K562 (cell line): ENCODE measurements around the gene CHPF. TPM values are rescaled to one million over a fixed set of nuclear protein-coding genes. Genes with fewer than 3 reads are reported as not detected.

Source experiments
- CREBBP ChIP-seq: IDR thresholded peaks from one replicate; pipeline ENCODE4 v1.6.1; 2012; ENCODE audit warnings: low read depth, mild to moderate bottlenecking, control low read depth, inconsistent platforms, low read length
- DDX20 ChIP-seq: fragments of 450-650 bp; IDR thresholded peaks from 2 replicates; pipeline ENCODE4 v1.6.1; 2016; ENCODE audit warnings: missing genetic modification characterization, low read depth, mild to moderate bottlenecking, missing compliant biosample characterization, moderate library complexity
- ETV1 ChIP-seq: fragments of 450-650 bp; conservative IDR thresholded peaks from 2 replicates; pipeline ENCODE4 v1.6.1; 2016; ENCODE audit warnings: missing genetic modification characterization, control low read depth, low read depth, missing compliant biosample characterization
- FOXA3 ChIP-seq, 2 experiments: fragments of 450-650 bp in 1 of 2; sonication (generic) in 1 of 2; formaldehyde crosslinking; IDR thresholded peaks in 1 of 2; conservative IDR thresholded peaks in 1 of 2; 2 replicates each; pipeline versions ENCODE4 v1.4.0 to v1.8.0; 2020 to 2022; ENCODE audit warnings: mild to moderate bottlenecking in 2 of 2, missing genetic modification reagents in 1 of 2
- HCFC1 ChIP-seq: IDR thresholded peaks from 2 replicates; pipeline ENCODE4 v1.6.1; 2012; ENCODE audit warnings: low read depth, low read length, improper control_type of control experiment
- HDAC1 ChIP-seq, 2 experiments: fragments of 450-650 bp; IDR thresholded peaks; 2 replicates each; pipeline ENCODE4 v1.6.1; 2016 to 2017; ENCODE audit warnings: inconsistent platforms in 1 of 2, mild to moderate bottlenecking in 1 of 2, moderate library complexity in 1 of 2
- NBN ChIP-seq: fragments of 450-650 bp; IDR thresholded peaks from 2 replicates; pipeline ENCODE4 v1.6.1; 2016; ENCODE audit warnings: low read depth, mild to moderate bottlenecking
- NFXL1 ChIP-seq: fragments of 450-650 bp; formaldehyde crosslinking; IDR thresholded peaks from 2 replicates; pipeline ENCODE4 v1.4.0; 2021; ENCODE audit warnings: mild to moderate bottlenecking
- NFYB ChIP-seq: IDR thresholded peaks from 2 replicates; pipeline ENCODE4 v1.6.1; 2011; ENCODE audit warnings: mild to moderate bottlenecking, moderate library complexity; ENCODE audit not compliant: insufficient read length; ENCODE audit errors: extremely low read depth
- POLR2B ChIP-seq: fragments of 450-650 bp; IDR thresholded peaks from 2 replicates; pipeline ENCODE4 v1.6.1; 2018; ENCODE audit warnings: low read depth; ENCODE audit not compliant: partially characterized antibody
- RFX7 ChIP-seq: fragments of 250-450 bp; sonication (Bioruptor Pico); IDR thresholded peaks from 2 replicates; pipeline ENCODE4 v1.5.1; 2021; ENCODE audit warnings: mild to moderate bottlenecking
- SMARCC2 ChIP-seq: fragments of 450-650 bp; IDR thresholded peaks from 2 replicates; pipeline ENCODE4 v1.6.1; 2017; ENCODE audit warnings: antibody characterized with exemption, moderate library complexity, mild to moderate bottlenecking, low read depth
- SREBF2 ChIP-seq: sonication (generic); formaldehyde crosslinking; IDR thresholded peaks from 2 replicates; pipeline ENCODE4 v1.4.0; 2020; ENCODE audit warnings: mild to moderate bottlenecking, missing genetic modification reagents
- TCF7L2 ChIP-seq: fragments of 150-350 bp; IDR thresholded peaks from 2 replicates; pipeline ENCODE4 v1.6.1; 2016; ENCODE audit warnings: low read depth, mild to moderate bottlenecking, low read length, moderate library complexity
- TEAD4 ChIP-seq, 2 experiments: sonication (generic) in 1 of 2; formaldehyde crosslinking in 1 of 2; IDR thresholded peaks; 2 replicates each; pipeline versions ENCODE4 v1.6.1 to v1.8.0; 2012 to 2022; ENCODE audit warnings: borderline replicate concordance in 1 of 2, inconsistent platforms in 1 of 2, low read length in 1 of 2, mild to moderate bottlenecking in 1 of 2, missing genetic modification reagents in 1 of 2
- ZEB2 ChIP-seq: fragments of 450-650 bp; IDR thresholded peaks from 2 replicates; pipeline ENCODE4 v1.6.1; 2016
- ZFP36 ChIP-seq: fragments of 150-350 bp; IDR thresholded peaks from 2 replicates; pipeline ENCODE4 v1.6.1; 2018; ENCODE audit warnings: low read length, low read depth; ENCODE audit not compliant: partially characterized antibody
- ZNF217 ChIP-seq: sonication (generic); formaldehyde crosslinking; IDR thresholded peaks from 2 replicates; pipeline ENCODE4 v1.8.0; 2022; ENCODE audit warnings: mild to moderate bottlenecking, missing genetic modification reagents
- ZNF253 ChIP-seq: fragments of 250-450 bp; sonication (Bioruptor Pico); conservative IDR thresholded peaks from 2 replicates; pipeline ENCODE4 v1.6.1; 2021; ENCODE audit warnings: mild to moderate bottlenecking
- ZNF354B ChIP-seq: fragments of 250-450 bp; sonication (Bioruptor Pico); IDR thresholded peaks from 2 replicates; pipeline ENCODE4 v1.4.0; 2020
- ZNF696 ChIP-seq: fragments of 250-450 bp; sonication (Bioruptor Pico); conservative IDR thresholded peaks from 2 replicates; pipeline ENCODE4 v1.4.0; 2020; ENCODE audit warnings: mild to moderate bottlenecking, moderate library complexity
- ZNF764 ChIP-seq: fragments of 250-450 bp; sonication (Bioruptor Pico); IDR thresholded peaks from 2 replicates; pipeline ENCODE4 v1.4.0; 2020; ENCODE audit warnings: low read depth, mild to moderate bottlenecking, moderate library complexity
- polyA plus RNA-seq, 8 experiments: library from polyadenylated mRNA; depleted of rRNA in 4 of 8; stranded (reverse) in 5 of 8; unstranded in 3 of 8; fragments of >200 nt; fragmentation: Nextera tagmentation in 2 of 8; fragmentation: Illumina TruSeq in 1 of 8; extraction: Ambion mirVana in 2 of 8; extraction: Trizol in 1 of 8; gene quantifications; 2 replicates each; pipeline versions ENCODE4 v1.2.1 to v1.2.3, GENCODE V29; 2011 to 2014; ENCODE audit warnings: inconsistent platforms in 1 of 8, missing spikeins in 1 of 8
- total RNA-seq, 7 experiments: library from RNA; depleted of rRNA in 6 of 7; stranded (reverse); fragments of >200 nt in 6 of 7; fragmentation: Illumina TruSeq in 2 of 7; extraction: Trizol in 2 of 7; gene quantifications; 2 replicates each; pipeline versions ENCODE4 v1.2.1 to v1.2.3, GENCODE V29; 2011 to 2021; ENCODE audit warnings: low replicate concordance in 1 of 7
- TF ChIP-seq, protein P1 (sequence below): fragments of 450-650 bp; formaldehyde crosslinking; IDR thresholded peaks from 2 replicates; pipeline ENCODE4 v1.4.0; 2020; ENCODE audit warnings: mild to moderate bottlenecking, moderate library complexity
- TF ChIP-seq, protein P2 (sequence below): fragments of 450-650 bp; formaldehyde crosslinking; IDR thresholded peaks from 2 replicates; pipeline ENCODE4 v1.4.0; 2022; ENCODE audit warnings: mild to moderate bottlenecking, moderate library complexity
- TF ChIP-seq, protein P3 (sequence below): fragments of 250-450 bp; sonication (Bioruptor Pico); IDR thresholded peaks from 2 replicates; pipeline ENCODE4 v1.8.0; 2021; ENCODE audit warnings: moderate library complexity, mild to moderate bottlenecking, inconsistent platforms
- TF ChIP-seq, protein P4 (sequence below): sonication (generic); formaldehyde crosslinking; IDR thresholded peaks from 2 replicates; pipeline ENCODE4 v1.8.1; 2023; ENCODE audit warnings: mild to moderate bottlenecking, missing genetic modification reagents, moderate library complexity

Gene CHPF
- total and polyA plus RNA-seq, 9 of the 15 experiments (the other 6 are each of a cell fraction or from before 2014, with no cell fraction given) = 0.15 to 57.2 (median 7.9) TPM

DNA sequence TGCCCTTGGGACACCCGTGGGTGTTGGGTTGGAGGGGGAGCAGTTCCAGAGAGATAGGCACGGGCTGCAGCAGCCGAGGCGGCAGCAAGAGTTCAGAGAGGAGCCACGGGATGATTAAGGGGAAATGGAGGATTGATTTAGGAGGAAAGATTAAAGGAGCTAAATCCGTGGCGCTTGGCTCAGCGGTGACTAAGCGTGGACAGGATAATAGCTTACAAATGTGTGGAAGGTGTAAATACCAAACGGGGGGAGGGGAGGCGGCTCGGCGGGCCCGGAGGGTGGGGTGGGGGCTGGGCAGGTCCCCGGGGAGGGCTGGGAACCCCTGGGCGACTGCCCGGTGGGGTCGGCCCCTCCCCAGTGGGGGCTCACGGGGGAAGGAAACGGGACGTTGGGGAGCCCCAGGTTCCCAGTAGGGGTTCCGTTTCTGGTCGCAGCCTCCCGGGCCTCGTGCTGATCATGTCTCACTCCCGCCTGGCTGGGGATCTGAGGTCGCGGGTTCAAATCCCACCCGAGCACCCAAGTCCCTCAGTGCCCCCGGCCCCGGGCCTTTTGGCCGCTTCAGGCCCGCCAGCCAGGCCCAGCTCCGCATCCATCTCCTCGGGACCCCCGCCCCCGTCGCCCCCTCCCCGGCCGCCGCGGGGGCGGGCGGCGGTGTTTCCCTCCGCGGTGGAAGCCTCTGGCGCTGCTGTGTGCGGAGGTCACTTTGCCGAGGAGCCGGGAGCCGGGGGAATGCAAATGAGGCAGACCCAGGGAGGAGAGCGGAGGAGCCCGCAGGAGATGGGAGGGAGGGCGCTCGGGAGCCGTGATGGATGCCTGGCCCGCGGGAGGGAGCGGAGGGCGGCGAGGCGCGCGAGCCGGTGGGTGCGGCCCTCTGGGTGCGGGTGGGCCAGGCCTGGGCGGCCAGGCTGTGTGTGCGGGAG is 21.2 kb downstream of the CHPF start (continued):
- TF ChIP-seq, protein P1, sequence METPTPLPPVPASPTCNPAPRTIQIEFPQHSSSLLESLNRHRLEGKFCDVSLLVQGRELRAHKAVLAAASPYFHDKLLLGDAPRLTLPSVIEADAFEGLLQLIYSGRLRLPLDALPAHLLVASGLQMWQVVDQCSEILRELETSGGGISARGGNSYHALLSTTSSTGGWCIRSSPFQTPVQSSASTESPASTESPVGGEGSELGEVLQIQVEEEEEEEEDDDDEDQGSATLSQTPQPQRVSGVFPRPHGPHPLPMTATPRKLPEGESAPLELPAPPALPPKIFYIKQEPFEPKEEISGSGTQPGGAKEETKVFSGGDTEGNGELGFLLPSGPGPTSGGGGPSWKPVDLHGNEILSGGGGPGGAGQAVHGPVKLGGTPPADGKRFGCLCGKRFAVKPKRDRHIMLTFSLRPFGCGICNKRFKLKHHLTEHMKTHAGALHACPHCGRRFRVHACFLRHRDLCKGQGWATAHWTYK (CRISPR knock-in tag) = peak; percentile 70
- TF ChIP-seq ZNF253 (CRISPR knock-in tag) (no peak), HCFC1 (no peak), NFXL1 (CRISPR knock-in tag) (no peak), POLR2B (no peak), FOXA3 (CRISPR knock-in tag; conservative IDR thresholded peaks at IDR 0.05 in 1 of 2, IDR thresholded peaks at IDR 0.05 in 1 of 2) (no peak), TEAD4 (IDR thresholded peaks at IDR 0.05; ENCODE audit: low read length) (peak; percentile 15; the same call in 1 of the 2 replicates), TEAD4 (CRISPR knock-in tag; IDR thresholded peaks at IDR 0.05; ENCODE audit: borderline replicate concordance) (no peak), NBN (0 out of 2 replicates have a peak, but pooled peaks have one; percentile 16), ZFP36 (no peak), TCF7L2 (no peak), ZNF764 (CRISPR knock-in tag) (no peak), ZEB2 (no peak), RFX7 (CRISPR knock-in tag) (no peak), ETV1 (no peak), SREBF2 (no peak), ZNF696 (CRISPR knock-in tag) (no peak), HDAC1 (IDR thresholded peaks at IDR 0.05) (peak in 1 of 2 experiments; percentile 75; a peak in 2 of 4 replicates), SMARCC2 (no peak), ZNF354B (CRISPR knock-in tag) (no peak), CREBBP (no peak), NFYB (no peak), DDX20 (tag) (no peak), ZNF217 (no peak)
- TF ChIP-seq, protein P2, sequence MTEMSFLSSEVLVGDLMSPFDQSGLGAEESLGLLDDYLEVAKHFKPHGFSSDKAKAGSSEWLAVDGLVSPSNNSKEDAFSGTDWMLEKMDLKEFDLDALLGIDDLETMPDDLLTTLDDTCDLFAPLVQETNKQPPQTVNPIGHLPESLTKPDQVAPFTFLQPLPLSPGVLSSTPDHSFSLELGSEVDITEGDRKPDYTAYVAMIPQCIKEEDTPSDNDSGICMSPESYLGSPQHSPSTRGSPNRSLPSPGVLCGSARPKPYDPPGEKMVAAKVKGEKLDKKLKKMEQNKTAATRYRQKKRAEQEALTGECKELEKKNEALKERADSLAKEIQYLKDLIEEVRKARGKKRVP (CRISPR knock-in tag) = no peak
- TF ChIP-seq, protein P3, sequence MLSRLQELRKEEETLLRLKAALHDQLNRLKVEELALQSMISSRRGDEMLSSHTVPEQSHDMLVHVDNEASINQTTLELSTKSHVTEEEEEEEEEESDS (CRISPR knock-in tag) = no peak
- TF ChIP-seq, protein P4, sequence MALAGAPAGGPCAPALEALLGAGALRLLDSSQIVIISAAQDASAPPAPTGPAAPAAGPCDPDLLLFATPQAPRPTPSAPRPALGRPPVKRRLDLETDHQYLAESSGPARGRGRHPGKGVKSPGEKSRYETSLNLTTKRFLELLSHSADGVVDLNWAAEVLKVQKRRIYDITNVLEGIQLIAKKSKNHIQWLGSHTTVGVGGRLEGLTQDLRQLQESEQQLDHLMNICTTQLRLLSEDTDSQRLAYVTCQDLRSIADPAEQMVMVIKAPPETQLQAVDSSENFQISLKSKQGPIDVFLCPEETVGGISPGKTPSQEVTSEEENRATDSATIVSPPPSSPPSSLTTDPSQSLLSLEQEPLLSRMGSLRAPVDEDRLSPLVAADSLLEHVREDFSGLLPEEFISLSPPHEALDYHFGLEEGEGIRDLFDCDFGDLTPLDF (CRISPR knock-in tag) = no peak
